Sigmoid colon (tissue), 7 donors: ENCODE results near the gene CSNK1E. TPM values are rescaled to one million over a fixed set of nuclear protein-coding genes. Genes with fewer than 3 reads are reported as not detected.

Experiments
- DNase-seq: peaks from one replicate; pipeline ENCODE4 v3.0.0-alpha.2; 2019
- H3K27ac ChIP-seq, 4 donors: fragments of 200-600 bp; sonication (generic); one replicate each; pipeline ENCODE4 v1.5.1; 2016 to 2019; ENCODE audit warnings: mild to moderate bottlenecking in 1 of 4
- H3K27me3 ChIP-seq, 3 donors: fragments of 200-600 bp; sonication (generic); one replicate each; pipeline ENCODE4 v1.5.1; 2019; ENCODE audit warnings: mild to moderate bottlenecking in 1 of 3
- H3K36me3 ChIP-seq, 4 donors: fragments of 200-600 bp; sonication (generic); one replicate each; pipeline ENCODE4 v1.5.1; 2016 to 2019
- H3K4me1 ChIP-seq, 4 donors: fragments of 200-600 bp; sonication (generic); one replicate each; pipeline ENCODE4 v1.5.1; 2017 to 2019
- H3K4me3 ChIP-seq, 4 donors: fragments of 200-600 bp; sonication (generic); one replicate each; pipeline ENCODE4 v1.5.1; 2017 to 2019; ENCODE audit warnings: mild to moderate bottlenecking in 2 of 4, moderate library complexity in 1 of 4
- H3K9me3 ChIP-seq, 4 donors: fragments of 200-600 bp in 3 of 4; sonication (generic) in 3 of 4; one replicate each; pipeline versions ENCODE4 v1.5.1 to v1.6.1; 2013 to 2019
- EP300 ChIP-seq, 4 donors: sonication (generic); formaldehyde crosslinking; IDR thresholded peaks; one replicate each; pipeline ENCODE4 v1.6.1; 2017; ENCODE audit warnings: antibody characterized with exemption in 4 of 4
- POLR2A ChIP-seq, 2 donors: fragments of 450-650 bp; IDR thresholded peaks; one replicate each; pipeline ENCODE4 v1.6.1; 2016; ENCODE audit warnings: antibody characterized with exemption in 2 of 2, mild to moderate bottlenecking in 2 of 2, moderate library complexity in 2 of 2
- POLR2AphosphoS5 ChIP-seq, 4 donors: sonication (generic); formaldehyde crosslinking; IDR thresholded peaks; one replicate each; pipeline ENCODE4 v1.6.1; 2017; ENCODE audit warnings: antibody characterized with exemption in 4 of 4
- WGBS, 2 donors: extraction: QIAGEN DNeasy Blood & Tissue Kit; methylation state at CpG; one replicate each; pipeline ENCODE4 v1.1.7; 2013; 5-methylcytosine and 5-hydroxymethylcytosine counted together
- intact Hi-C: fragments of 100-400 bp; cut with DNase I; formaldehyde crosslinking; loops from one replicate; pipeline ENCODE4 v1.15.1; 2023
- polyA plus RNA-seq, 3 donors: library from polyadenylated mRNA; stranded (reverse); fragments of 200-250 nt; gene quantifications; one replicate each; pipeline ENCODE4 v1.2.3, GENCODE V29; 2013
- total RNA-seq, 4 donors: library from RNA; depleted of rRNA; stranded (reverse); fragments of >200 nt; gene quantifications; one replicate each; pipeline ENCODE4 v1.1.0, GENCODE V29; 2016
- TF ChIP-seq, protein P1 (sequence below), 4 experiments: fragments of 450-650 bp in 3 of 4; fragments of 200-600 bp in 1 of 4; IDR thresholded peaks; one replicate each; pipeline ENCODE4 v1.5.1; 2016 to 2019; ENCODE audit warnings: antibody characterized with exemption in 4 of 4, mild to moderate bottlenecking in 3 of 4, moderate library complexity in 2 of 4
- donor health status: healthy with polysubstance abuse.
- donor health status: Bipolar disorder and iron deficiency.
- donor health status: healthy.

CSNK1E gene
- total and polyA plus RNA-seq, 7 donors = 33.6 to 116 (median 63.7) TPM

DNA sequence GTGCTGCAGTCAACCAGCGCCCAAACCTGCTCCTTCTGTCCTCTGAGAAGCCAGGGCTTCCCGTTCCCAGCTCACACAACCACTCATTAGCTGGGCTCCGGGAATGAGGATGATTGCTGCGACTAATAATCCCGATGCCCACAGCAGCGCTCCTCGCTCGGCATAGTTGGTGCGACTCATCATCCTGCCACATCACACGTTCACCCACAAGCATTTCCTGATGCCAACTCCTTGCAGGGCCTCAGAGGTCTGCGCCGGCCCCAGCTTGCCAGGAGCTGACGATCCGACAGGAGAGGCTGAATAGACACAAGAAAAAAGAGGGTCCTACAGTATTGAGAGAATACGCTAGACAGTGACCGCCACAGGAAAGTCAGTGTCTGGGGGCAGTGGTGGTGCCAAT is 10.6 kb upstream of the CSNK1E start:
- WGBS, 2 donors = 84 to 92% methylated on average over 16 of the region's 16 CpGs
- no peaks in the 10 kb centered on the region for H3K27me3 ChIP-seq
- H3K27ac ChIP-seq = no peak overlapping the region
- DNase-seq = no peak
- no peaks in the 10 kb centered on the region for H3K4me1 ChIP-seq
- no peaks in the 10 kb centered on the region for H3K36me3 ChIP-seq
- no peaks in the 10 kb centered on the region for H3K9me3 ChIP-seq
- TF ChIP-seq, protein P1, sequence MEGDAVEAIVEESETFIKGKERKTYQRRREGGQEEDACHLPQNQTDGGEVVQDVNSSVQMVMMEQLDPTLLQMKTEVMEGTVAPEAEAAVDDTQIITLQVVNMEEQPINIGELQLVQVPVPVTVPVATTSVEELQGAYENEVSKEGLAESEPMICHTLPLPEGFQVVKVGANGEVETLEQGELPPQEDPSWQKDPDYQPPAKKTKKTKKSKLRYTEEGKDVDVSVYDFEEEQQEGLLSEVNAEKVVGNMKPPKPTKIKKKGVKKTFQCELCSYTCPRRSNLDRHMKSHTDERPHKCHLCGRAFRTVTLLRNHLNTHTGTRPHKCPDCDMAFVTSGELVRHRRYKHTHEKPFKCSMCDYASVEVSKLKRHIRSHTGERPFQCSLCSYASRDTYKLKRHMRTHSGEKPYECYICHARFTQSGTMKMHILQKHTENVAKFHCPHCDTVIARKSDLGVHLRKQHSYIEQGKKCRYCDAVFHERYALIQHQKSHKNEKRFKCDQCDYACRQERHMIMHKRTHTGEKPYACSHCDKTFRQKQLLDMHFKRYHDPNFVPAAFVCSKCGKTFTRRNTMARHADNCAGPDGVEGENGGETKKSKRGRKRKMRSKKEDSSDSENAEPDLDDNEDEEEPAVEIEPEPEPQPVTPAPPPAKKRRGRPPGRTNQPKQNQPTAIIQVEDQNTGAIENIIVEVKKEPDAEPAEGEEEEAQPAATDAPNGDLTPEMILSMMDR (IDR thresholded peaks at IDR 0.05) = no peak
- no peak for TF ChIP-seq EP300 (IDR thresholded peaks at IDR 0.05)
- TF ChIP-seq POLR2A (IDR thresholded peaks at IDR 0.05) = no peak
- TF ChIP-seq POLR2AphosphoS5 (IDR thresholded peaks at IDR 0.05) = no peak
- H3K4me3 ChIP-seq = no peak overlapping the region
- intact Hi-C loops = no loop called here

DNA sequence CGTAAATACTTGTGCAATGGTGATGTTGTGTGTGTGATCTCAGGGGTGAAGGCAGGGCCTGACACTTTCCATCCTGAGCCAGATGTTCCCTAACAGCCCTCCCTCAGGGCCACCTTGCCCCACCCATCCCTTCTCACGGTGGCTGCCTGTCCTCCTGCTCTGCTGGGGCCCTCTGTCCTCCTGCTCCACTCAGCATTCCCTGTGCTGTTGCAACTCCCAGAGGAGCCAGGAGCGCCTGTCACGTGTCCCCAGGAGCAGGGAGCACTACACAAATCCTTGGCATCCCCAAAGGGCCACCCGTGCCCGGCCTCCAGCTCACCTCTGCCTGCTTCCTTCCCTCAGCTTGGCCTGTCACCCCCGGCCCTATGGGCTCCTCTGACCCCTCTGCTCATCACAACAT is 10.2 kb upstream of the CSNK1E start:
- TF ChIP-seq POLR2AphosphoS5 (IDR thresholded peaks at IDR 0.05) = no peak
- TF ChIP-seq POLR2A (IDR thresholded peaks at IDR 0.05) = no peak
- TF ChIP-seq, protein P1 (IDR thresholded peaks at IDR 0.05) = no peak
- TF ChIP-seq EP300 (IDR thresholded peaks at IDR 0.05) = no peak
- Histone ChIP-seq H3K4me3 (no peak overlapping the region), H3K27ac (no peak overlapping the region), H3K4me1 (no peaks in the 10 kb centered on the region), H3K36me3 (no peaks in the 10 kb centered on the region), H3K27me3 (no peaks in the 10 kb centered on the region), H3K9me3 (no peaks in the 10 kb centered on the region)
- intact Hi-C loops = no loop called here
- DNase-seq = no peak
- WGBS, 2 donors = 82 to 85% methylated on average over 7 of the region's 7 CpGs

DNA sequence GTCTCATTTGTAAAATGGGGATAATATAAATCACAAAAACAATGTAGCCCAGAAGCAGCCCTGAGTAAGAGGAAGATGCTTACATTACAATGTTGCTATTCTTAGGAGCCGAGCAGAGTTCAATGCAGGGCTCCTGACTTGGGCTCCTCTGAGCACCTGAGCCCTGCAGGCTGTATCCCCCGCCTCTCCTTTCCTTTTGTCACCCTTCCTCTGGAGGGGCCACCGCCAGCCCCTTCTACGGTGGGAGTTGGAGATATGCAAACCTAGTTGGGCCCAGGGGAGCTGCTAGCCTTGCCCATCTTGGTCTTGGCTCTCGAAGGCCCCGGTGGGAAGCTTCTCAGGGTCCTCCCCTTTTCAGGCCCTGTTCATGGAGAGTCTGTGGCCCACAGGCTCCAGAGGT is 8.4 kb upstream of the CSNK1E start:
- no peak for DNase-seq

DNA sequence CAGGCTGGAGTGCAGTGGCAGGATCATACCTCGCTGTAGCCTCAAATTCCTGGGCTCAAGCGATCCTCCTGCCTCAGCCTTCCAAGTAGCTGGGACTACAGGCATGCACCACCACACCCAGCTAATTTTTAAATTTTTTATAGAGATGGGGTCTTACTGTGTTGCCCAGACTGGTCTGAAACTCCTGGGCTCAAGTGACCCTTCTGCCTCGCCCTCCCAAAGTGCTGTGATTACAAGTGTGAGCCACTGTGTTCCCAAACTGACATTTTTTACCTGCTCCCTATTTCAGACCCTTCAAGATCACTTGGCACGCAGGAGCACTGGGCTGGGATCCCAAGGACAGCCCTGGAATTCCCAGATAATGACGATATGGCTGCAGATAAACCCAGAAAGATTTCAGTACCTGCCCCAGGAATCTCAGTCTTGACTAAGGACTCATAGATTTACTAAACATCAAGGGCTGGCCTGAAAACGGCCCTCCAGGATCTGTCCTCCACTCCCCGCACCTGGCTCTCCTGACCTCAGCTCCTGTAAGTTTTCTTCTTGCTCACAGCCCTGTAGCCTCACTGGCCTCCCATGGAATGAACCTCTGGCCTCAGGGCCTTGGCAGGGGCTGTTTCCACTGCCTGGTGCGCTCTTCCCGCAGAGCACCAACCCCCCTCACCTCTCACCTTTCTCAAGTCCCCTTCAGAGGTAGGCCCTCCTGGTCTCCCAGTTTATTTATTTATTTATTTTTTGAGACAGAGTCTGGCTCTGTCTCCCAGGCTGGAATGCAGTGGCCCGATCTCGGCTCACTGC is 3.6 kb upstream of the CSNK1E start:
- no peaks in the 10 kb centered on the region for H3K36me3 ChIP-seq

More for the DNA sequence above, 8.4 kb upstream of the CSNK1E start:
- Histone ChIP-seq H3K4me1 (no peaks in the 10 kb centered on the region), H3K36me3 (no peaks in the 10 kb centered on the region), H3K4me3 (no peak overlapping the region), H3K9me3 (no peaks in the 10 kb centered on the region), H3K27me3 (no peaks in the 10 kb centered on the region), H3K27ac (no peak overlapping the region)
- intact Hi-C loops = no loop called here
- 85 to 94% methylated on average over 6 of the region's 6 CpGs for WGBS, 2 donors
- TF ChIP-seq, protein P1 (IDR thresholded peaks at IDR 0.05) = no peak
- TF ChIP-seq POLR2AphosphoS5 (IDR thresholded peaks at IDR 0.05) (no peak), POLR2A (IDR thresholded peaks at IDR 0.05) (no peak), EP300 (IDR thresholded peaks at IDR 0.05) (no peak)

More for the DNA sequence above, 3.6 kb upstream of the CSNK1E start:
- Histone ChIP-seq H3K9me3 (no peaks in the 10 kb centered on the region), H3K27me3 (no peaks in the 10 kb centered on the region), H3K27ac (no peak overlapping the region), H3K4me1 (peaks cover 0 to 16% (median 14%) of the 10 kb centered on the region in 4 donors), H3K4me3 (no peak overlapping the region)
- intact Hi-C loops = no loop called here
- TF ChIP-seq EP300 (IDR thresholded peaks at IDR 0.05) (no peak), POLR2A (IDR thresholded peaks at IDR 0.05) (no peak), POLR2AphosphoS5 (IDR thresholded peaks at IDR 0.05) (no peak)
- TF ChIP-seq, protein P1 (IDR thresholded peaks at IDR 0.05) = no peak
- 83 to 92% methylated on average over 11 of the region's 11 CpGs for WGBS, 2 donors
- no peak for DNase-seq
